Breast epithelium (tissue), 3 donors: ENCODE results near the gene PPP6R1.

Experiments used
- POLR2A ChIP-seq: fragments of 450-650 bp; IDR thresholded peaks from one replicate; pipeline ENCODE4 v1.6.1; 2016; ENCODE audit warnings: antibody characterized with exemption, mild to moderate bottlenecking, moderate library complexity
- POLR2AphosphoS5 ChIP-seq, 3 donors: sonication (generic); formaldehyde crosslinking; IDR thresholded peaks; one replicate each; pipeline ENCODE4 v1.6.1; 2017; ENCODE audit warnings: antibody characterized with exemption in 3 of 3
- TF ChIP-seq, protein P1 (sequence below), 3 donors: fragments of 450-650 bp; IDR thresholded peaks; one replicate each; pipeline ENCODE4 v1.5.1; 2016 to 2017; ENCODE audit warnings: antibody characterized with exemption in 3 of 3, mild to moderate bottlenecking in 3 of 3, moderate library complexity in 3 of 3

DNA sequence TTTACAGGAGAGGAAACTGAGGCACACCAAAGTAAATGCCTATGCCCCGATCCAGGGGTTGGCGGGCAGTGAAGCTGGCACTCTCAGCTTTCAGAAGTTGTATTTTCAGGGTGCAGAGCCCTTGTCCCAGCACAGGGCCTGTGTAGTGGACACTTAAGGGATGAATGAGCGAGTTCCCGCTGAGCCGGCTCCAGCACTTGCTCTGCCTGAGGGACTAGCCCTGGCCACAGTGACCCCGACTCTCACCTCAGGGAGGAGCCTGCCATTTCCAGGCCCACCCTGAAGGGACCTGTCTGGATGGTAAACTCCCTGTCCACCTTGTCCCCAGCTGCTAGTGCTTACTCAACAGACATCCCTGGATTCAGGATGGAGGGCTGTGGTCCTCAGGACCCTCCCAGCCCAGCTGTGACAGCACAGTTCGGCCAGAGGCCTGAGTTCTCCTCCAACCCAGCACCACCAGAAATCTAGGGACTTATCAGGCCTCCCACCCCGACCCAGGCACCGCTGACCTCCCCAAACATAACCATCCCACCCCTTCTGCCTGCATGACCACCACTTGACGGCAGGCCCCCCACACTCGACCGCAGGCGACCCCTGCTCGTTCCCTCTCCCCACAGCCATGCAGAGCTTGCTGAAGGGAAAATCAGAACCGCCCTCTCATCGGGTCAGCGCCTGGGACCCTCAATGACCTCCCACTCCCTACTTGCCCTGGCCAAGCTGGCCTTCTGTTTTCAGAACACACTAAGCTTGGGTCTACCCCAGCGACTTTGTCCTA is 8.4 kb downstream of the PPP6R1 start:
- TF ChIP-seq, protein P1, sequence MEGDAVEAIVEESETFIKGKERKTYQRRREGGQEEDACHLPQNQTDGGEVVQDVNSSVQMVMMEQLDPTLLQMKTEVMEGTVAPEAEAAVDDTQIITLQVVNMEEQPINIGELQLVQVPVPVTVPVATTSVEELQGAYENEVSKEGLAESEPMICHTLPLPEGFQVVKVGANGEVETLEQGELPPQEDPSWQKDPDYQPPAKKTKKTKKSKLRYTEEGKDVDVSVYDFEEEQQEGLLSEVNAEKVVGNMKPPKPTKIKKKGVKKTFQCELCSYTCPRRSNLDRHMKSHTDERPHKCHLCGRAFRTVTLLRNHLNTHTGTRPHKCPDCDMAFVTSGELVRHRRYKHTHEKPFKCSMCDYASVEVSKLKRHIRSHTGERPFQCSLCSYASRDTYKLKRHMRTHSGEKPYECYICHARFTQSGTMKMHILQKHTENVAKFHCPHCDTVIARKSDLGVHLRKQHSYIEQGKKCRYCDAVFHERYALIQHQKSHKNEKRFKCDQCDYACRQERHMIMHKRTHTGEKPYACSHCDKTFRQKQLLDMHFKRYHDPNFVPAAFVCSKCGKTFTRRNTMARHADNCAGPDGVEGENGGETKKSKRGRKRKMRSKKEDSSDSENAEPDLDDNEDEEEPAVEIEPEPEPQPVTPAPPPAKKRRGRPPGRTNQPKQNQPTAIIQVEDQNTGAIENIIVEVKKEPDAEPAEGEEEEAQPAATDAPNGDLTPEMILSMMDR (IDR thresholded peaks at IDR 0.05) = no peak
- no peak for TF ChIP-seq POLR2A
- TF ChIP-seq POLR2AphosphoS5 (IDR thresholded peaks at IDR 0.05) = no peak
